ENCODE results near the gene WDR13.
"Not testable (repeated sequence)": the region's sequence is repeated elsewhere in the genome, so short reads cannot be mapped to it uniquely, and the experiment has no call there.

The WDR13 gene

GRCh38 chrX:48597353-48598264, at the start of gene WDR13:
Gene WDR13 (plus strand): TSS chrX:48597492. CDS start chrX:48597997, 505 bp downstream.
- H3K27ac ChIP-seq: peak within 1 kb of the TSS; percentile 90
- peak; percentile 68 for DNase-seq (ENCODE audit: low read depth, low spot score)

GRCh38 chrX:48548871-48549270, 48.4 kb upstream of the WDR13 start:
- no peak overlapping the region for H3K27ac ChIP-seq
- no peak for DNase-seq (ENCODE audit: low read depth, low spot score)

GRCh38 chrX:48555731-48556325, 41.5 kb upstream of the WDR13 start:
- DNase-seq (ENCODE audit: low read depth, low spot score); H3K27ac ChIP-seq: not testable (repeated sequence)

- DNase-seq (ENCODE audit: low read depth, low spot score): peak; percentile 48
- peak overlapping the region; percentile 70 for H3K27ac ChIP-seq
Observed at GRCh38 chrX:48558271-48558670, 39.0 kb upstream of the WDR13 start.

- no peak overlapping the region for H3K27ac ChIP-seq
Observed at GRCh38 chrX:48559636-48560035, 37.7 kb upstream of the WDR13 start.

GRCh38 chrX:48560056-48560455, 37.2 kb upstream of the WDR13 start:
- no peak overlapping the region for H3K27ac ChIP-seq
- DNase-seq (ENCODE audit: low read depth, low spot score): no peak

More at GRCh38 chrX:48559636-48560035, 37.7 kb upstream of the WDR13 start:
- no peak for DNase-seq (ENCODE audit: low read depth, low spot score)

GRCh38 chrX:48560681-48561080, 36.6 kb upstream of the WDR13 start:
- H3K27ac ChIP-seq: no peak overlapping the region
- no peak for DNase-seq (ENCODE audit: low read depth, low spot score)

GRCh38 chrX:48569958-48570357, 27.3 kb upstream of the WDR13 start:
- H3K27ac ChIP-seq: peak overlapping the region; percentile 62
- DNase-seq (ENCODE audit: low read depth, low spot score): no peak

GRCh38 chrX:48573690-48574269, 23.5 kb upstream of the WDR13 start:
- DNase-seq (ENCODE audit: low read depth, low spot score): no peak
- peak overlapping the region; percentile 92 for H3K27ac ChIP-seq

GRCh38 chrX:48574270-48575266, 22.7 kb upstream of the WDR13 start, which contains the start of gene RBM3:
Gene RBM3 (plus strand): TSS chrX:48574484. CDS start chrX:48575181, 697 bp downstream.
- peak within 1 kb of the TSS; percentile 92 for H3K27ac ChIP-seq
- peak; percentile 68 for DNase-seq (ENCODE audit: low read depth, low spot score)

- peak overlapping the region; percentile 92 for H3K27ac ChIP-seq
- no peak for DNase-seq (ENCODE audit: low read depth, low spot score)
Observed at GRCh38 chrX:48575642-48576041, 21.6 kb upstream of the WDR13 start.

GRCh38 chrX:48576108-48576507, 21.2 kb upstream of the WDR13 start:
- peak overlapping the region; percentile 92 for H3K27ac ChIP-seq
- no peak for DNase-seq (ENCODE audit: low read depth, low spot score)

- H3K27ac ChIP-seq: peak overlapping the region; percentile 92
- DNase-seq (ENCODE audit: low read depth, low spot score): no peak
Observed at GRCh38 chrX:48578661-48579128, 18.6 kb upstream of the WDR13 start.

- H3K27ac ChIP-seq: peak overlapping the region; percentile 92
- no peak for DNase-seq (ENCODE audit: low read depth, low spot score)
Observed at GRCh38 chrX:48579259-48579658, 18.0 kb upstream of the WDR13 start.

- H3K27ac ChIP-seq: peak overlapping the region; percentile 92
- no peak for DNase-seq (ENCODE audit: low read depth, low spot score)
Observed at GRCh38 chrX:48580662-48581061, 16.6 kb upstream of the WDR13 start.

- no peak for DNase-seq (ENCODE audit: low read depth, low spot score)
- no peak overlapping the region for H3K27ac ChIP-seq
Observed at GRCh38 chrX:48584698-48585097, 12.6 kb upstream of the WDR13 start.

- no peak for DNase-seq (ENCODE audit: low read depth, low spot score)
- H3K27ac ChIP-seq: peak overlapping the region; percentile 86
Observed at GRCh38 chrX:48589482-48590162, 7.7 kb upstream of the WDR13 start.

- DNase-seq (ENCODE audit: low read depth, low spot score): no peak
- peak overlapping the region; percentile 86 for H3K27ac ChIP-seq
Observed at GRCh38 chrX:48590203-48591103, 6.8 kb upstream of the WDR13 start.

Data from epithelial cell of prostate (primary cell).